Lower leg skin (tissue), 4 donors: ENCODE results near the gene GCHFR. TPM values are rescaled to one million over a fixed set of nuclear protein-coding genes. Genes with fewer than 3 reads are reported as not detected.

ENCODE experiments used
- DNase-seq, 2 donors: peaks; one replicate each; pipeline ENCODE4 v3.0.0-alpha.2; 2019; ENCODE audit warnings: low spot score in 2 of 2
- H3K4me3 ChIP-seq: fragments of 200-600 bp; sonication (generic); 2 replicates; pipeline ENCODE4 v1.5.1; 2017; ENCODE audit warnings: mild to moderate bottlenecking, low read depth; ENCODE audit not compliant: poor library complexity, severe bottlenecking
- POLR2A ChIP-seq, 2 donors: fragments of 450-650 bp; IDR thresholded peaks; one replicate each; pipeline ENCODE4 v1.6.1; 2016 to 2017; ENCODE audit warnings: antibody characterized with exemption in 2 of 2, mild to moderate bottlenecking in 1 of 2, moderate library complexity in 1 of 2
- WGBS, 2 donors: methylation state at CpG; one replicate each; pipeline ENCODE4 v1.1.5; 2018; 5-methylcytosine and 5-hydroxymethylcytosine counted together
- intact Hi-C: fragments of 100-400 bp; cut with DNase I; formaldehyde crosslinking; loops from one replicate; pipeline ENCODE4 v1.15.0; 2023; ENCODE audit warnings: low total_unique reads
- total RNA-seq, 4 donors: library from RNA; depleted of rRNA; stranded (reverse); fragments of >200 nt; gene quantifications; one replicate each; pipeline ENCODE4 v1.1.0, GENCODE V29; 2016
- TF ChIP-seq, protein P1 (sequence below), 3 donors: fragments of 450-650 bp; IDR thresholded peaks; one replicate each; pipeline ENCODE4 v1.5.1; 2016; ENCODE audit warnings: antibody characterized with exemption in 3 of 3, mild to moderate bottlenecking in 3 of 3, moderate library complexity in 2 of 3

GCHFR gene
- 10 to 100 TPM; 59.8 to 97.7 (median 88.6) TPM for total RNA-seq

DNA sequence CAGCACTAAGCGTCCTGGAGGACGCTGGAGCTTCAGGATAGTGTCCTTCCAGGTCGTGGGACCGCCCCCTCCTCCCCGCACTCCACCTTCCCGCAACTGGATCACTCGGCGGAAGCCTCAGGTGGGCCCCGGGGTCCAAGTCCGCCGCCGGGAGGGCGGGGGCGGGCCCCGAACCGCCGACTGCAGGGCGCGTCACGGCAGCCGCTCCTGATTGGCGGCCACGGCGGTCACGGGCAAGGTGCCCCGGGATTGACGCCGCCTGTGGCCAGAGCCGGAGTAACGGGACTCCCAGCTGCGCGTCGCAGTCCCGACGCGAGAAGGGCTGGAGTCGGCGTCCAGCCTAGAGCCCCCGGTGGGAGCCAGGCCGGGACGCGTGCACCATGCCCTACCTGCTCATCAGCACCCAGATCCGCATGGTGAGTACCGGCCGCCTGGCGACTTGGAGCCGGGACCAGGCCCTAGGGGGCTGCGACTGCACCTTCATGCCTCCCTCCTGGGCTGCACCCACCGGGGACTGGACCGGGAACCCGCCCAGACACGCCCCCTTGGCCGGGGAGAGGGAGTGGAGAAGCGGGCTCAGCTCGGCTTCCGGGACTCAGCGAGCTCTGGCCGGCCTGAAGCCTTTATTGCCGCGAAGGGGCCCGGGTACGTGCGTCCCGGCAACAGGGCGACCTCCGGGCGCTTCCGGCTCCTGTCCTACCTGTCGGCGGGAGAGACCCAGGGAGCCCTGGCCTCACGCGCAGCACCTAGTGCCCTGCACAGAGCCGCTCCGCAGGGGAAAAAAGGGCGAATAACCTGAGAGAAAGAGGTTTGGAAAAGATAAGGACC, at the start of gene GCHFR:
TSS of gene GCHFR (plus strand) at position 268 of the 828 bp plus-strand sequence. CDS start at position 381, 113 bp downstream.
- peak; percentile 63 to 96 for DNase-seq
- intact Hi-C loops, result no loop called here
- no peak for TF ChIP-seq POLR2A (IDR thresholded peaks at IDR 0.05)
- TF ChIP-seq, protein P1, sequence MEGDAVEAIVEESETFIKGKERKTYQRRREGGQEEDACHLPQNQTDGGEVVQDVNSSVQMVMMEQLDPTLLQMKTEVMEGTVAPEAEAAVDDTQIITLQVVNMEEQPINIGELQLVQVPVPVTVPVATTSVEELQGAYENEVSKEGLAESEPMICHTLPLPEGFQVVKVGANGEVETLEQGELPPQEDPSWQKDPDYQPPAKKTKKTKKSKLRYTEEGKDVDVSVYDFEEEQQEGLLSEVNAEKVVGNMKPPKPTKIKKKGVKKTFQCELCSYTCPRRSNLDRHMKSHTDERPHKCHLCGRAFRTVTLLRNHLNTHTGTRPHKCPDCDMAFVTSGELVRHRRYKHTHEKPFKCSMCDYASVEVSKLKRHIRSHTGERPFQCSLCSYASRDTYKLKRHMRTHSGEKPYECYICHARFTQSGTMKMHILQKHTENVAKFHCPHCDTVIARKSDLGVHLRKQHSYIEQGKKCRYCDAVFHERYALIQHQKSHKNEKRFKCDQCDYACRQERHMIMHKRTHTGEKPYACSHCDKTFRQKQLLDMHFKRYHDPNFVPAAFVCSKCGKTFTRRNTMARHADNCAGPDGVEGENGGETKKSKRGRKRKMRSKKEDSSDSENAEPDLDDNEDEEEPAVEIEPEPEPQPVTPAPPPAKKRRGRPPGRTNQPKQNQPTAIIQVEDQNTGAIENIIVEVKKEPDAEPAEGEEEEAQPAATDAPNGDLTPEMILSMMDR (IDR thresholded peaks at IDR 0.05), result no peak
- H3K4me3 ChIP-seq, result peak within 1 kb of the TSS; percentile 11
- 0% methylated on average over 26 to 35 of the region's 75 CpGs for WGBS, 2 donors

DNA sequence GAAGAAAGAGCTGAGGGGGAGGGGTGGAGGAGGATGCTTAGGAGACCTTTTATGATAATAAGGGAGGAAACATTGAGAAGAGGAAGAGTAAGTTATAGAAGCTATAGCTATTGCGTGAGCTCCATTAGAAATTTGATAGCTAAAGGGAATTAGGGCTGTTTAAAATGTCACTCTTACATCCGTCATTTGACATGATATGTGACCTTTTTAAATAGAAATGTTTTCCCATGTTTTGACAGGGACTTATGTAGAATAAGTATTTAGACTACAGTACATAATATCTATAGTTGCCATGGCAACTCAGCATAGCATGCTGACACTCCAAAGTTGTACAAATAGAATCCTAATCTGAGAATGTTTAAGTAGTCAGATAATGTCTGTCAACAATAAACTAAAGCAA, 49.7 kb upstream of the GCHFR start:
- intact Hi-C loops, result no loop called here
- 48 to 71% methylated on average over 2 of the region's 2 CpGs for WGBS, 2 donors
- DNase-seq, result no peak
- TF ChIP-seq POLR2A (IDR thresholded peaks at IDR 0.05), result no peak
- TF ChIP-seq, protein P1 (IDR thresholded peaks at IDR 0.05), result no peak
- no peak overlapping the region for H3K4me3 ChIP-seq

DNA sequence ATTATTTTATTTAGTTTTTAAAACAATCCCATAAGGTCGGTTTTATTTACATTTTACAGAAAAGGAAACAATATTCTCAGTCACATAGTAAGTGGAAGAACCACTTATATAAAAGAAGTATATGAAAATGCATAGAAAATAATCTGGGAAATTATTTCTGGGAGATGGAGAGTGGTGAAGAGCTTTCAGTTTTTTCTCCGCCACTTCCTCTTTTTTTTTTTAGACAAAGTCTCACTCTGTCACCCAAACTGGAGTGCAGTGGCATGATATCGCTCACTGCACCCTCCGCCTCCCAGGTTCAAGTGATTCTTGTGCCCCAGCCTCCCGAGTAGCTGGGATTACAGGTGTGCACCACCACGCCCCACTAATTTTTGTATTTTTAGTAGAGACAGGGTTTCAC, 47.7 kb upstream of the GCHFR start:
- no peak overlapping the region for H3K4me3 ChIP-seq
- intact Hi-C loops, result no loop called here
- 95% methylated on average over 6 of the region's 6 CpGs for WGBS, 2 donors
- no peak for DNase-seq
- TF ChIP-seq, protein P1 (IDR thresholded peaks at IDR 0.05), result no peak
- no peak for TF ChIP-seq POLR2A (IDR thresholded peaks at IDR 0.05)

DNA sequence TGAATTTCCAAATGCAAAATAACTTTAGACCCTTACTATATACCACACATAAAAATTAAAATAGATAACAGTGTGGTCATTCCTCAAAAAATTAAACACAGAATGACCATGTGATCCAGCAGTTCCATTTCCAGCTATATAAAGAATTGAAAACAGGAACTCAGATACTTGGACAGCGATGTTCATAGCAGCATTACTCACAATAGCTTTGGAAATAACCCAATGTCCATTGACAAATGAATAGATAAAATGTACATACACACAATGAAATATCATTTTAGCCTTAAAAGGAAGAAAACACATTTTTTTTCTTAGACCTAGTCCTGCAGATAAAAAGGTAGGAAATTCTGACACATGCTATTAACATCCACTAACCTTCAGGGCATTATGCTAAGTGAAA, 42.2 kb upstream of the GCHFR start:
- intact Hi-C loops, result no loop called here
- no peak overlapping the region for H3K4me3 ChIP-seq
- DNase-seq, result no peak
- no peak for TF ChIP-seq POLR2A (IDR thresholded peaks at IDR 0.05)
- TF ChIP-seq, protein P1 (IDR thresholded peaks at IDR 0.05), result no peak
- 75 to 85% methylated on average over 1 of the region's 1 CpG for WGBS, 2 donors

DNA sequence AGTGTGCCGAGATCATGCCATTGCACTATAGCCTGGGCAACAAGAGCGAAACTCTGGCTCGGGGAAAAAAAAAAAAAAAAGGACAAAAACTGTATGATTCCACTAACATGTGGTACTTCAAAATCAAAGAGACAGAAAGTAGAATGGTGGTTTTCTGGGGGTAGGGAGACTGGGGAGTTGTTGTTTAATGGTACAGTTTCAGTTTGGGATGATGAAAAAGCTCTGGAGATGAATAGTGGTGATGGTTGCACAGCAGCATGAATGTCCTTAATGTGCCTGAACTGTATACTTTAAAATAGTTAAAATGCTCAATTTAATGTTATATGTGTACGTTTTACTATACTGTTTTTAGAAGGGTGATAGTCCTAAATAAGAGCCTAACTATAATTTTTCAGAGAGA, 41.5 kb upstream of the GCHFR start:
- no peak for DNase-seq
- no peak overlapping the region for H3K4me3 ChIP-seq
- 93 to 96% methylated on average over 4 of the region's 4 CpGs for WGBS, 2 donors
- TF ChIP-seq POLR2A (IDR thresholded peaks at IDR 0.05), result no peak
- TF ChIP-seq, protein P1 (IDR thresholded peaks at IDR 0.05), result no peak
- intact Hi-C loops, result no loop called here
